Suppressor macrophage (primary cell): ENCODE measurements around the gene GRM4.

Experiments
- DNase-seq, 4 experiments: peaks; one replicate each; pipeline ENCODE4 v3.0.0-alpha.2; 2020 to 2022

Gene GRM4

DNA sequence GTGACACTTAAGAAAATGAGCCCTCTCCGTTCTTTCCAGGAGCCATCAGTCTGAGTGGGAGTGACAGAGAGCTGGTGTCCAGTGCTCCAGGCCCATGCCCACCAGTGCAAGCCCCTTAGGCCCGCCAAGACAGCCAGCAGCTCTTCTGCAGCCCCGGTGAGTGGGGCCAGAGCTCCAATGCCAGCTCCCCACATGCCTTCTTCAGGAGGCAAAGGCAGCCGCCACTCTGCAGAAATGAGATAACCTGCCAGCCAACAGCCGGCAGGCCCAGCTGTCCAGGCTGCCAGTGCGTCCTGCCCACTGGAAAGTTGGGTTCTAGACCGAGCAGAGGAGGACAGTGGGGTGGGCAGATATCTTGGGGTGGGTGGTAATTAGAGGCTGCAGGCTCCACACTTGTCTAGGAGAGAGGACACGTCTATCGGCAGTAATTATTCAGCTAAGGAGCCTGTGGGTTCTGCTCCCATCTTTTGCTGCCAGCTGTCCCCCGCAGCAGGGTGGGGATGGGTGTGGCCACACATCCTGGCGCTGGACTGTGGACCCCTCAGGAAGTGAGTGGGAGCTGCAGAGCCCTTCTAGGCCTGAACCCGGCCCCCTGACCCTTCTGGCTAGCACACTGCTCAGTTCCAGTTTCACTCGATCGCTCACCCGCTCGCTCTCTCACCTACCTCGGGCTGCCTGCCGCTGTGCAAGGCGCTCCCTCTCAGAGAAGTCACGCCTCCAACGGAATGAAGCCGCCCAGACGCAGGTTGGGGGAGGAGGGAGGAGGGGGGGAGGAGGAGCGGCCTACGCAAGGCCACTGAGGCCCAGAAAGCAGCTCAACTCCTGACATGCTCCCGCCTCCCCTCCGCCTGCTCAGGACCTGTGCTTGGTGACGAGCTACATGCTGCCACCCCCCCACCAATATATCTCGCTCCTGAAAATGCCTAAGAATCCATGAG is 3.6 kb downstream of the GRM4 start:
- no peak for DNase-seq

- no peak for DNase-seq
Observed at GRCh38 chr6:34140075-34140474, 5.8 kb downstream of the GRM4 start.

DNA sequence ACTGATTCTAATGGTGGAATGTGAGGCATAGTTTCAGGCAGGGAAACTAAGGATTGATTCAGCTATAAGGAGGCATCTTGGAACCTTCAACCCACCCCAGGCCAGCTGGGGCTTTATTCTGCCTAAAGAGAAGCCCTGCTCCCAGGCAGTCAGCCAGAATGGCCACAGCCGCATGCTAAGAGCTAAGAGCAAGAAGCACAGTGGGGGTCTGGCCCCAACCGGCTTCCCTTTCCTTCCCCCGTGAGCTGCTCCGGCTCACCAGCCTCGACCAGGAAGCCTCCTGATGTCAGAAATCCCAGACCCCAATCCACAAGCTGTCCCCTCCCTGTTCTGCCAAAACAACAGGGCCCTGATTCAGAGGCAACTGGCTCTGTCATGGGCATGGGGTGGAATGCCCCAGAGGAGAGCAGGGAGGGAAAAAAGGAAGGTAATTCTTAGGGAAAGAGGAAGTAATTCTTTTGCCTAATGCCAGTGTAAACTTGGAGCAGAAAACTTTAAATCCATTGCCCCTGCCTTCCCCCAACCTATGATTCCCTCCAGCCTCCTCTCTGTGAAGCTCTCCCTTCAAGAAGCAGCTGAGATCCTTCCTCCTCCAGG is 6.9 kb downstream of the GRM4 start:
- DNase-seq: peak; percentile 17 to 48 (median 44)

- no peak for DNase-seq
Observed at GRCh38 chr6:34138191-34138590, 7.7 kb downstream of the GRM4 start.

DNA sequence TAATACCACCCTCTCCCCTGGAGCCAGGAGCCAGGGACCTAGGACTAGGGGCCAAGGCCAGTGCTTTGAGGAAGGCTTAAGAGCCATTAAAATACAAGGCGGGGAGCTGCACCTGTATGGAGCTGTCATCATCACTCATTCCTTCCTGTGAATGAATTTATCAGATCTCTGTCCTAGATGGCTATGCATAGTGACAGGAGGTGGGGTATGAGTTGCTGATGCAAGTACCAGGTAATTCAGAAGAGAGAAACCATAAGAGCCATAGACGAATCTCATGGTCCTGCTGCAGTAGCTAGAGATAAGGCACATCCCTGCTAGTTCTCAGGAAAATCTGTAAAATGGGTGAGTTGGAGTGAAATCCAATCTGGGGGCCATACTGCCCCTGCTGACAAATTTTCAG is 10.3 kb downstream of the GRM4 start:
- no peak for DNase-seq

- peak in 2 of 4 experiments; percentile 36 to 49 for DNase-seq
Observed at GRCh38 chr6:34132486-34133185, 13.3 kb downstream of the GRM4 start.

DNA sequence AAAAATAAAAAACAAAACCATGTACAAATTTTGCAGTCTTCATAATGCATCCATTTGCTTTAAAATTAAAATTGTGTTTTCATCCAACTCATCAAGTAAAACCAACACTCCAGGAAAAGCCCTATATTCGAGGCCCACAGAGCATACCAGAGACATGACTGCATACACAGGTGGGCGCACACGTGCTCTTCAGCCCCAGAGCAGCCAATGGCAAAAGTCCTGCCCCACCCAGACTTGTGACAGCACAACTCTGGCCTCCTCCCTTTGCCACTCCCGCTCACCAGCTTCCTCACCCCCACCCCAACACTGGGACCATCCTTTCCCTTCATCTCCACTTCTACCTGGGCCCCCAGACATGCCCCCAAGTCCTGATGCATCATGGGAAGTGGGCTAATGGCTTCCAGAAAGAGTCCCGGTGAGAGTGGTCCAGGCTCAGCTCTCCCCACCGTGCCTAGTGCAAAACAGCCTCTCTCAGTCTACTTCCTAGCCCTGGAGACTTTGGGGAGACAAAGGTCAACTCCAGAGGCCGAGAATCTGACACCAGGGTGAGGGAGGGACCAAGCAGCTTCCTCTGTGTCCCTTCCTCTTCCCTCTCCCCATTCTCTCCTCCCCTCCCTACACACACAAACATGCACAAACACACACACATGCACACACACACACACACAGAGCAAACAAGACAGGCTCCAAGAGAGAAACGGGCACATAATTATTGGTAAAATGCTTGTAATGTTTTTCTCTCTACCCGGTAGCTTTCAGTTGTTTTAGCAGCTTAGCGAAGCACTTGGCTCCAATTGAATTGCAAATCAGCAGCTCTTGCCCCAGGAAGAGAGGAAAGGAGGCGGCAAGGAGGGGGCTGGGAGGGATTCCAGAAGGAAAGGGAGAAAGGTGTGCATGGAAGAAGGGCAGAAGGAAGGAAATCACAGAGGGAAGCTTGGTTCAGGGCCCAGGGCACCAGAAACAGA is 14.3 kb downstream of the GRM4 start:
- peak in 2 of 4 experiments; percentile 12 to 23 for DNase-seq

GRCh38 chr6:34130862-34131261 is 15.0 kb downstream of the GRM4 start:
- DNase-seq: no peak

GRCh38 chr6:34129753-34130152 is 16.1 kb downstream of the GRM4 start:
- no peak for DNase-seq

GRCh38 chr6:34128045-34128444 is 17.8 kb downstream of the GRM4 start:
- no peak for DNase-seq

GRCh38 chr6:34126419-34126818 is 19.5 kb downstream of the GRM4 start:
- DNase-seq: no peak

- DNase-seq: no peak
Observed at GRCh38 chr6:34125939-34126338, 19.9 kb downstream of the GRM4 start.

DNA sequence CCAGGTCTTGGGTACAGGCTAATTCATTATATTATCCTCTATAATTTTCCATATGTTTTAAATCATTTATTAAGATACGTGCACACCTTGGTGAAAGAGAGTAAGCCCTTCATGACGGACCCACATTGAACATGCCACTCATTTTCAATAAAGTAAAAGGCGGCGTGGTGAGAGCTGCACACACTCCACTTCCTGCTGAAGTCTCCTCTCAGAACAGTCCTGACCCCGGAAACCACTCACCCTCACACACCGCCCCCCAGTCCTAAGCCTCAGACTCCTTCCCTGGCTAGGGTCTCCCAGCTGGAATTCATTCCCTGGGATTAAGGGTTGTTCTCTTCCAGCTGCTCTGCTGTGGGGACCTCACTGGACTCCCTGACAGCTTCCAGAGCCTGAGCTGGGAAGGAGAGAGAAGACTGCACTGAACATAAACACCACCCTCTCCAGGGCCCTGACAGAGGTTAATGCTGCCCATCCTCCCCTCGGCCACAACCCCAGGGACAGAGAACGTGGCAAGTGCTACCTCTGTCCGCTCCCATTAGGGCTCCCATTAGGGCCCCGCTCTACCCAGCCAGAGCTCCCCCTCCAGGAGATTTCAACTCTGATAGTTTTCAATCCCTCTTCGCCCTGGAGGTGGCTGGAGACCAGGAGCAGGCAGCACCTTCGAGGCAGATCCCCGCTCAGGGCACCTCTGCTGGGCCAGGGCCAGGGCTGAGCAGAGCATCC is 24.8 kb downstream of the GRM4 start:
- DNase-seq: no peak

- DNase-seq: no peak
Observed at GRCh38 chr6:34115915-34116314, 30.0 kb downstream of the GRM4 start.

GRCh38 chr6:34115403-34115795 is 30.5 kb downstream of the GRM4 start:
- DNase-seq: peak in 3 of 4 experiments; percentile 7 to 38 (median 26)

DNA sequence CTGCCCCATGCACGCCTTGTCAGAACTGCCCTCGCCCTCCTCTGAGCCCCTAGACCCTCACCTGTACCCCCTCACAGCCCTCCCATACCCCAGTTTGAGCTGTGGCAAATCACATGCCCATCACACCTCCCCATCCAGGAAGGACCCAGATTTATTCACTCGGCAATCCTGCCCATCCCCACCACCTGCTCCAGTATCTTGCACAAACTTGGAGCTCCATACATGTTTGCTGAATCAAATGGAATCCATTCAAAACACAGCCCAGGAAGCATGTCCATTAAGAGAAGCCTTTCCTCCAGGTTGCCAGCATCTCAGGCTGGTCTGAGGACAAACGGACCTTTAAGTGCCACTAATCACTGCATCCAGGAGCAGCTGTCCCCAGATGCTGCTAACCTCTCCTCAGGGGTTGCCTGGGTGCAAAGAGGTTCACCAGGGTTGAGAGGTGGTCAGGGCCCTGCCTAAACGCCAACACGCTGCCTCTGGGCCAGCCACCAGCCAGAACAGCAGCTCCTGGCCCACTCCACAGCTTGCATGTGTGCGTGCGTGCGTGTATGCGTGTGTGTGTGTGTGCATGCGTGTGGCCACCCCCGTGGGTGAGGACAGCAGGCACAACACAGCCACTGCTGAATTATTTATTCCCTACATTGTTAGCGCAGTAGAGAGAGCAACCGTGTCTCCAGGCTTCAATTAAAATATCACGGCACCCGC is 31.0 kb downstream of the GRM4 start:
- no peak for DNase-seq

- no peak for DNase-seq
Observed at GRCh38 chr6:34113532-34113931, 32.4 kb downstream of the GRM4 start.

DNA sequence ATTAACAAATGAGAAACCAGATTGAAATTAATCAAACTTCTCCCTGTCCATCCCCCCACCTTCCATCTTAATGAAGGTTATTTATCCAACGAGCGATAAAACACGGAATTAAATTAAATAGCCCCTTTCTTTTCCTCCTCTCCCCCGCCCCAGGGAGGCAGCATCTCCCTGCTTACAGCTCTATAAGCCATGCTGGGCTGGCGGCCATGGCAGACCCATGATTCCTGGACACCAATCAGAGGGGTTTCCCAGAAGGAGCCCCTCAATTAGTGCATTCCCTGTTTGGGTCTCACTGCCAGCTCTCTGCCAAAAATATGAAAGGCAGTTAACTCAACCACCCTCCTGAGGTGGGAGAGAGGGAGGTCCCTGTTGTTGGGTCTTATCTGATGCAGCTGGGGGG is 33.8 kb downstream of the GRM4 start:
- no peak for DNase-seq

DNA sequence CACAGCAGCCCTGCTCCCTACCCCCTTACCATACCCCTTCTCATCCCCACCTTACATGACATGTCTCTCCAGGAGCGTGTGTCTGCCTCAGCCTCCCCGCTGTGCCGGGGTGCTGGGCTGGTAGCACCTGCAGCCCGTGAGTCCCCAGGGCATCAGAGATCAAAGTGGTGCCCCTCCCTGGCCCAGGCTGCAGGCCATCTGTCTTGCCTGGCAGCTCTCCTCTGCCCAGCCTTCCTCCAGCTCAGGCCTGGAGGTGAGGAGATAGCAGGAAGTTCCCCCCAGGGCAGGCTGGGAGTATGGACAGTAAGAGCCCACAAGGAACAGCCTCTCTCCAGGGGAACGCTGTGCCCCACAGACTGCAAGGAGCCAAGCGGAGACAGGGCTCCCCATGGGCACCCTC is 35.3 kb downstream of the GRM4 start:
- DNase-seq: no peak

- no peak for DNase-seq
Observed at GRCh38 chr6:34108176-34108575, 37.7 kb downstream of the GRM4 start.

DNA sequence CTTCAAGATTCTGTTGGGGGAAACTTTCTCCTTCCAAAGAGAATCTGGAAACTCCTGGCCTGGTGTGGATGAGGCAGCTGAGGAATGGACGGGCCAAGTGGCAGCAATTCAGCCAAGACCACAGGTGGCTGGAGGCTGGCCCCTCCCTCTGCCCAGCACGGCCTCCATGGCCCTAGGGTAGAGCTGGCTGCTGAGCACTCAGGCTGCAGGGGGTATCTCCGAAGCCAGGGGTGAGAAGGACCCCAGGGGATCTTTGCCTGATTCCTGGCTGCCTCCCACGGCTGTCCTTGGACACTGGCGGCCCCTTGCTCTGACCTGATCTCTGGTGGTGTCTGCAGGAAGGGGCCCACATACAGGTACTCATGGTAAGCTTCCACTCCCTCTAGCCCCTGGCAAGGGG is 39.0 kb downstream of the GRM4 start:
- DNase-seq: no peak
